HL-60/S4 treated with retinoic acid at 250 ng/mL for 4 days and 3 days (cell line): ENCODE measurements around the gene ALKBH1.

ENCODE experiments used
- in situ Hi-C: fragments of 300-500 bp; cut with MboI; formaldehyde crosslinking; loops from 2 replicates; pipeline ENCODE4 v1.7.0; 2022; ENCODE audit warnings: low sequenced_read_pairs

ALKBH1 gene

DNA sequence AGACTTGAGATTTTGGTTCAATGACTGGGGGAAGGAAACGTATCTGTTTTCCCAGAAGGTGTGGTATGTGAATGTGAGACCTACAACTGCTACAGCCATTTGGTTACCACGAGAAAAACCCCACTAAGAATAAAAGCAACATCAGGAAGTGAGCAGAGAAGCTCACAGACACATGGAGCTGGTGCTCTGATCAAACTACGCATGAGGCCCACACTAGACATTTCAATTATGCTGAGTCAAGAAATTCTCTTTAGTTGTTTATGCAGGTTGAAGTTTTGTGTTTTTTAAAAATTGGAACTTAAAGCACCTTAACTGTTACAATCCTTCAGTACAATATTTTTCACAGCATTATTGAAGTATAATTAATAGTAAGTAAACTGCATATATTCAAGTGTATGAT lies 82.5 kb downstream of the ALKBH1 start:
- in situ Hi-C loops, result no loop called here

DNA sequence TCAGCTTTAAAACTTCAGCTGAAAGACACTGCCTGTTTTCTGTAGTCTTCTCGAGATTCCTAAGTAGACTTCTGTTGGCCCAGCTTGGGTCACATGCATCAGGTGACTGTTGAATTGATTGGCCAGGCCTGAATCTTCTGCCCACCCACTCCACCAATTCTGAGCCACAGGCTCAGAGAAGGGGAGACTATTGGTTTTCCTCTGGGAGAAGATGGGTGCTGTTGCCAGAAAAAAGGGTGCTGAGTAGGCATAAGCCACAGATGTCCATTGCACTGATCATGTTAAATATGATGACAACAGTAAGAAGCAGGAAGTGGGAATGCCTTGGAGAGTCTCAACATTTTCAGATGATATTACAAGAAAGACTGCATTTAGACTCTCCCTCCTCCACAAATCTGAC lies 84.6 kb downstream of the ALKBH1 start:
- in situ Hi-C loops, result no loop called here
